Activated CD8-positive, alpha-beta memory T cell treated with anti-CD3 and anti-CD28 coated beads, Interleukin-2, amount 50 U/mL, for 24 hours (primary cell): Measurements from ENCODE around the gene MAPK12.

ENCODE experiments used
- DNase-seq: peaks from one replicate; pipeline ENCODE4 v3.0.0-alpha.2; 2020; ENCODE audit errors: extremely low read depth

The MAPK12 gene

GRCh38 chr22:50261615-50262459, at the start of gene MAPK12:
Gene MAPK12, minus strand, starts transcription at chr22:50261683. Its CDS starts 174 bp downstream, at chr22:50261509.
- no peak for DNase-seq

GRCh38 chr22:50310949-50311444, 49.5 kb upstream of the MAPK12 start:
- DNase-seq = no peak

- no peak for DNase-seq
These were observed 48.7 kb upstream of the MAPK12 start for GRCh38 chr22:50310031-50310722.

- DNase-seq = no peak
These were observed 48.1 kb upstream of the MAPK12 start for GRCh38 chr22:50309601-50309991.

GRCh38 chr22:50308986-50309600, 47.6 kb upstream of the MAPK12 start:
- no peak for DNase-seq

- no peak for DNase-seq
These were observed 47.1 kb upstream of the MAPK12 start for GRCh38 chr22:50308597-50308935.

GRCh38 chr22:50307890-50308596, 46.6 kb upstream of the MAPK12 start:
- no peak for DNase-seq

- DNase-seq = no peak
These were observed 45.6 kb upstream of the MAPK12 start, which contains the start of gene PLXNB2 for GRCh38 chr22:50306753-50307749. Gene PLXNB2, minus strand, starts transcription at chr22:50307646. Its CDS starts 17,062 bp downstream, at chr22:50290584.

GRCh38 chr22:50305923-50306566, 44.6 kb upstream of the MAPK12 start:
- DNase-seq = no peak

- no peak for DNase-seq
These were observed 44.0 kb upstream of the MAPK12 start for GRCh38 chr22:50305393-50305922.

- no peak for DNase-seq
These were observed 43.3 kb upstream of the MAPK12 start for GRCh38 chr22:50304528-50305392.

GRCh38 chr22:50303848-50304527, 42.5 kb upstream of the MAPK12 start:
- DNase-seq = no peak

- DNase-seq = no peak
These were observed 42.0 kb upstream of the MAPK12 start for GRCh38 chr22:50303515-50303847.

- no peak for DNase-seq
These were observed 41.1 kb upstream of the MAPK12 start for GRCh38 chr22:50302564-50302963.

GRCh38 chr22:50302041-50302541, 40.6 kb upstream of the MAPK12 start:
- DNase-seq = no peak

- DNase-seq = no peak
These were observed 40.1 kb upstream of the MAPK12 start for GRCh38 chr22:50301581-50301991.

- no peak for DNase-seq
These were observed 39.3 kb upstream of the MAPK12 start for GRCh38 chr22:50300620-50301257.
